WI38 (cell line): Measurements from ENCODE around the gene DYNC1H1.
"Not testable (repeated sequence)": the region's sequence is repeated elsewhere in the genome, so short reads cannot be mapped to it uniquely, and the experiment has no call there.

ENCODE experiments used
- H3K4me3 ChIP-seq: 2 replicates; pipeline ENCODE4 v1.5.1; 2011; ENCODE audit warnings: low read depth, mild to moderate bottlenecking, control low read depth, low read length
- TF ChIP-seq, protein P1 (sequence below): IDR thresholded peaks from 2 replicates; pipeline ENCODE4 v1.5.1; 2012; ENCODE audit warnings: low read depth, mild to moderate bottlenecking, control low read depth, low read length

DYNC1H1 gene

DNA sequence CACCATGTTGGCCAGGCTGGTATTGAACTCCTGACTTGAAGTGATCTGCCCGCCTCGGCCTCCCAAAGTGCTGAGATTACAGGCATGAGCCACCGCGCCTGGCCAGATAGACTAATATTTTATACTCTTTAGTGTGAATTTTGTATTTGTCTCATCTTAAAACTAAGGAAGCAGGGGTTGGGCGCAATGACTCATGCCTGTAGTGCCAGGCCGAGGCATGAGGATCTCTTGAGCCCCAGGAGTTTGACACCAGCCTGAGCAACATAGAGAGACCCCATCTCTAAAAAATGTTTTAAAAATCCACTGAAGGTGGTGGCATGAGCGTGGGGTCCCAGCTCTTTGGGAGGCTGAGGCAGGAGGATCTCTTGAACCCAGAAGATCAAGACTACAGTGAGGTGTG lies 9.0 kb downstream of the DYNC1H1 start:
- H3K4me3 ChIP-seq: no peak overlapping the region

DNA sequence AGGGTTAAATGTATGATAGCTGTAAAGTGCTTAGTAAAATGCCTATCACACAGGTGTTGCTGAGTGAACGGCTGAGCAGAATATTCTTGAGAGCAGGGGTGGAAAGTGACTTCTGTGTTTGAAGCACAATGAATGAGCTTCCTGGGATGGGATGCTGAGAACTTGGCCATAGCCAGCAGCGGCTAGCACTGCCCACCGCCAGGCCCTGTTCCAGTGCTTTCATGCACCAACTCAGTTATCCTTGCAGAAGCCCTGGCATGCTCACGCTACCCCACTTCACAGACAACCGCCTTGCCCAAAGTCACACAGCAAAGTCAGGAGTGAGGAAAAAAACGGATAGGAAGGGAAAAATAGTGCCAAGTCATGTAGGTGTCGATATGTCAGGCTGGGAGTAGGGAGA lies 10.9 kb downstream of the DYNC1H1 start:
- no peak overlapping the region for H3K4me3 ChIP-seq
- TF ChIP-seq, protein P1, sequence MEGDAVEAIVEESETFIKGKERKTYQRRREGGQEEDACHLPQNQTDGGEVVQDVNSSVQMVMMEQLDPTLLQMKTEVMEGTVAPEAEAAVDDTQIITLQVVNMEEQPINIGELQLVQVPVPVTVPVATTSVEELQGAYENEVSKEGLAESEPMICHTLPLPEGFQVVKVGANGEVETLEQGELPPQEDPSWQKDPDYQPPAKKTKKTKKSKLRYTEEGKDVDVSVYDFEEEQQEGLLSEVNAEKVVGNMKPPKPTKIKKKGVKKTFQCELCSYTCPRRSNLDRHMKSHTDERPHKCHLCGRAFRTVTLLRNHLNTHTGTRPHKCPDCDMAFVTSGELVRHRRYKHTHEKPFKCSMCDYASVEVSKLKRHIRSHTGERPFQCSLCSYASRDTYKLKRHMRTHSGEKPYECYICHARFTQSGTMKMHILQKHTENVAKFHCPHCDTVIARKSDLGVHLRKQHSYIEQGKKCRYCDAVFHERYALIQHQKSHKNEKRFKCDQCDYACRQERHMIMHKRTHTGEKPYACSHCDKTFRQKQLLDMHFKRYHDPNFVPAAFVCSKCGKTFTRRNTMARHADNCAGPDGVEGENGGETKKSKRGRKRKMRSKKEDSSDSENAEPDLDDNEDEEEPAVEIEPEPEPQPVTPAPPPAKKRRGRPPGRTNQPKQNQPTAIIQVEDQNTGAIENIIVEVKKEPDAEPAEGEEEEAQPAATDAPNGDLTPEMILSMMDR: no peak

More for the DNA sequence above, 9.0 kb downstream of the DYNC1H1 start:
- TF ChIP-seq, protein P1: no peak

DNA sequence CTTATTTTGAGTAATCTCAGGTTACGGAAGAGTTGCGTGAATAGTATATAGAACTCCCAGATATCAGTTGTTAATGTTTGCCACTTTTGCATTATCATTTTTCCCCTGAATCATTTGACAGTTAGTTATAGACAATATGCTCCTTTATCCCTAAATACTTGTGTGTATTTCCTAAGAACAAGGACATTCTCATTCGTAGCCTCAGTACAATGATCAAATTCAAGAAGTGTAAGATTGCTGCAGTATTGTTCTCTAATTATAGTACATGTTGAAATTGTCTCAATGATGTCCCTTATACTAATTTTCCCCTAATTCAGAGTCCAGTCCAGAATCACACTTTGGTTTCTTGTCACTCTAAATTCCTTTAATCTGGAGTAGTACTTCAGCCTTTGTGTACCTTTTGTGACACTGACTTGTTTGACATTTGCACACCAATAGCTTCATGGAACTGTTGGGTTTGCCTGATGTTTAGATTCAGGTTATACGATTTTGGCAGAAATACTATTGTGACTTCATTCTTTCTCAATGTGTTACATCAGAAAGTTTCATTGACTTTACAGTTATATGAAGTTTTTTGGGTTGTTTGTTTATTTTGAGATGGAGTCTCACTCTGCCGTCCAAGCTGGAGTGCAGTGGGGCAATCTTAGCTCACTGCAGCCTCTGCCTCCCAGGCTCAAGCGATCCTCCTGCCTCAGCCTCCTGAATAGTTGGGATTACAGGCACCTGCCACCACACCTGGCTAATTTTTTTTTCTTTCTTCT lies 13.1 kb downstream of the DYNC1H1 start:
- TF ChIP-seq, protein P1: no peak
- no peak overlapping the region for H3K4me3 ChIP-seq

DNA sequence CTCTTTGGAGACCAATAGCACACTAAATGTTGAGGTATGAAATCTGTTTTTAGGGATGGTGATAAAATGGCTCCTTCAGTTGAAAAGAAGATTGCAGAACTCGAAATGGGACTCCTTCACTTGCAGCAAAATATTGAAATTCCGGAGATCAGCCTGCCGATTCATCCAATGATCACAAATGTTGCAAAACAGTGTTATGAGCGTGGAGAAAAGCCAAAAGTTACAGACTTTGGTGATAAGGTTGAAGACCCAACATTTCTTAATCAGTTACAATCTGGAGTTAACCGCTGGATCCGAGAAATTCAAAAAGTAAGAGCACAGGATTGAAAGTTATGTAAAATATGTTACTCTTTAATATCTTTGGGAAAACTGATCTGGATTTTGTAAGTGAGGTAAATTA lies 15.3 kb downstream of the DYNC1H1 start:
- TF ChIP-seq, protein P1: no peak
- no peak overlapping the region for H3K4me3 ChIP-seq

DNA sequence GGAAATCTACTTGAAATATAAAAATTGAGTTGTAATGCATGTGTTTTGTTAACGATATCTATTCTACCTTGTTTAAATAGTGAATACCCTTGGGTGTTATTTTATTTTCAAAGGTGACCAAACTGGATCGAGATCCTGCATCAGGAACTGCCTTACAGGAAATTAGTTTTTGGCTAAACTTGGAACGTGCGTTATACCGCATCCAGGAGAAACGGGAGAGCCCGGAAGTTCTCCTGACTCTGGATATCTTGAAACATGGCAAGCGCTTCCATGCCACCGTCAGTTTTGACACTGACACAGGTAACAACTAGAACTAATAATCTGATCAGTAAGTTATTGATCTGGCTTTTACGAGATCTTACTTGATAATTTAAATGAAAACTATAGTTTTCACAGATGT lies 15.9 kb downstream of the DYNC1H1 start:
- TF ChIP-seq, protein P1: no peak
- H3K4me3 ChIP-seq: no peak overlapping the region

DNA sequence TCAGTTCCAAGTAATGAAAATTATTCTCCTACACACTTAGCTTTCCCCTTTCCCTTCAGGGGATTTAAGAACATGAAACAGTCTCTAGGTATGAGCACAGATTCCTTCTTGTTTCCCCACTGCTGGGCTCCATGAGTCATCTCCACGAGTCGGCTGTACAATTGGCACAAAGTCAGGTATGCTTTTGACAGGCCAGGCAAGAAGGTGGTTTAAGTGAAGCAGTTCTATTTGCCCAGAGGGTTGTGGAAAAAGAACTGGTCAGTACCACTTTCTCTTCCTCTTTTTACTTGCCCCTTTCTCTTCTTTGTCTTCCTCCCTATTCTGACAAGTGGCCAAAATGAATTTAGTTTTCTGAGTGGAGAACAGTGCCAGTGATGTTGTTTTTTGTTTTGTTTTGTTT lies 16.3 kb downstream of the DYNC1H1 start:
- TF ChIP-seq, protein P1: no peak
- H3K4me3 ChIP-seq: no peak overlapping the region

DNA sequence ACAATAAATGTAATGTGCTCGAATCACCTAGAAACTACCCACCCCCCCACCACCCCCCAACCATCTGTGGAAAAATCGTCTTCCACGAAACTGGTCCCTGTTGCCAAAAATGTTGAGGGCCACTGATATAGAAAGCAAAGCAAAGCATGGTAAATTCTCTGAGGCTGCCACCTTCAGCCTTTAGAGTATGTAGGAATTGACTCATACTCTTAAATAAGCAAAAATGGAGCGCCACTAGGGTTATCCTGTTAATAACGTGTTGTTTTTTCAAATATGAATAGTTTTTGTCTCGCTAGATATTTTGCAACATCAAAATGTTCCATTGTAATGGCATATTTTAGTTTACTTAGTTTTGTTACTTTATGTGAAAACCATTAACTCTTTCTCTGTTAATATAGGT lies 18.2 kb downstream of the DYNC1H1 start:
- H3K4me3 ChIP-seq: no peak overlapping the region
- TF ChIP-seq, protein P1: no peak

DNA sequence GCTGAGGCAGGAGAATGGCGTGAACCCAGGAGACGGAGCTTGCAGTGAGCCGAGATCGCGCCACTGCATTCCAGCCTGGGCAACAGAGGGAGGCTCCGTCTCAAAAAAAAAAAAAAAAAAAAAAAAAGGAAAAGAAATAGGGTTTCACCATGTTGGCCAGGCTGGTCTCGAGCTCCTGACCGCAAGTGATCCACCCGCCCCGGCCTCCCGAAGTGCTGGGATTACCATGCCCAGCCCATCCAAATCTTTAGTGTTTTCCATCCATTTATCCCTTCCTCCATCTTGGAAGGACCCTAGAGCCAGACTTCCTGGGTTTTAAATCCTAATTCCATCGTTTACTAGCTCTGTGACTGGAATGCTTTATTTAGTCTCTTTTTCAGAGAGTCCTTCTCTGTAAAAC lies 20.5 kb downstream of the DYNC1H1 start:
- H3K4me3 ChIP-seq: not testable (repeated sequence)
